IPS-NIHi11 (cell line): ENCODE results near the gene MBD3L4.
A peak's percentile ranks its signal among the peaks of the same experiment; 100 is the strongest.
"Not testable (repeated sequence)": the region's sequence is repeated elsewhere in the genome, so short reads cannot be mapped to it uniquely, and the experiment has no call there.

Experiments
- DNase-seq: peaks from one replicate; pipeline ENCODE4 v3.0.0; 2012; ENCODE audit warnings: mixed read lengths, low spot score

The MBD3L4 gene

DNA sequence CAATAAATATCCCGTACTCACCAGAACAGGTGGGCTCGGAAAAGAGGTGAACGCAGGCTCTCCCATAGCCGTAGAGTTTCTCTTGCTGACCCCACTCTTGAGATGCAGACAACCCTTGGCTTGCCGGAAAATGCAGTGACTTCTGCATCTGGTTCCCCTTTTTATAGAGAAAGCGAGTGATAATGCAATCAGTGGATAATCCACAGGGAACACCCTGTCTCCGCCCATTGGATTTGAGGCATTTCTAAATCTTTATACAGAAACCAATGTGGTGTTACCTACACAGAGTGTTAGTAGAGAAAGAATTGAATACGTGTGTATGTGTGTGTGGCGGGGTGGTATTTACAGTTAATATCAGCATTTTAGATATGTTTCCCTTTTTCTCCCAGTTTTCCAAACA lies at the start of gene MBD3L4:
Gene MBD3L4 (minus strand): TSS at position 101 of the 400 bp plus-strand sequence. CDS start 35 bp downstream, at position 66.
- DNase-seq = not testable (repeated sequence)

DNA sequence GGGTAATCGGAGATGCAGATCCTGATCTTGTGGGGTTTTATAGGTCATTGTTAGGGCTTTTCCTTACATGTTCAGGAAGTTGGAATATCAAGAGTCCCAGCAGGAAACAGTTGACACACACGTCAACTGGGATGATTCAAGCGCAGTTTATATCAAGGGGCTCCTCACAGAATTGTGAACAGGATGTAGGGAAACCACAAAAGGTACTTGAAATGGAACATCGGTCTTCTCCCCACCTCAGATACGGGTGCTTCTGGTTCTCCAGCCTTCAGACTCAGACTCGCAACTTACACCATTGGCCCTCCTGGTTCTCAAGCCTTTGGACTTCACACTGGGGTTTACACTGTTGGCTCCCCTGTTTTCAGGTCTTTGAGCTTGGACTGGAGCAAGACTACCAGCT lies 49.0 kb upstream of the MBD3L4 start:
- DNase-seq = no peak

DNA sequence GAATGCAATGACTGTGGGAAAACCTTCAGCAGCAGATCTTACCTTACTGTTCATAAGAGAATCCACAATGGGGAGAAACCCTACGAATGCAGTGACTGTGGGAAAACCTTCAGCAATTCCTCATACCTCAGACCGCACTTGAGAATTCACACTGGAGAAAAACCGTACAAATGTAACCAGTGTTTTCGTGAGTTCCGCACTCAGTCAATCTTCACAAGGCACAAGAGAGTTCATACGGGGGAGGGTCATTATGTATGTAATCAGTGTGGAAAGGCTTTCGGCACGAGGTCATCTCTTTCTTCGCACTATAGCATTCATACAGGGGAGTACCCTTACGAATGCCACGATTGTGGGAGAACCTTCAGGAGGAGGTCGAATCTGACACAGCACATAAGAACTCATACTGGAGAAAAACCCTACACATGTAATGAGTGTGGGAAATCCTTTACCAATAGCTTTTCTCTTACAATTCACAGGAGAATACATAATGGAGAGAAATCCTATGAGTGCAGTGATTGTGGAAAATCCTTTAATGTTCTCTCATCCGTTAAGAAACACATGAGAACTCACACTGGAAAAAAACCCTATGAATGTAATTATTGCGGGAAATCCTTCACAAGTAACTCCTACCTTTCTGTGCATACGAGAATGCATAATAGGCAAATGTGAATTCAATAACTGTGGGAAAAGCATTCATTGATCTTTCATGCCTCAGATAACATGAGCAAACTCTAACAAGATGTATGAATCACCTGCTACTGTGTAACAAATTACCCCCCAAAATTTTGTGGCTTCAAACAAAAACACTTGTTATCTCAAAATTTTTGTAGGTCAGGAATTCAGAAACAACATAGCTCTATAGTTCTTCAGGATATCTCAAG lies 43.3 kb upstream of the MBD3L4 start:
- DNase-seq = no peak

DNA sequence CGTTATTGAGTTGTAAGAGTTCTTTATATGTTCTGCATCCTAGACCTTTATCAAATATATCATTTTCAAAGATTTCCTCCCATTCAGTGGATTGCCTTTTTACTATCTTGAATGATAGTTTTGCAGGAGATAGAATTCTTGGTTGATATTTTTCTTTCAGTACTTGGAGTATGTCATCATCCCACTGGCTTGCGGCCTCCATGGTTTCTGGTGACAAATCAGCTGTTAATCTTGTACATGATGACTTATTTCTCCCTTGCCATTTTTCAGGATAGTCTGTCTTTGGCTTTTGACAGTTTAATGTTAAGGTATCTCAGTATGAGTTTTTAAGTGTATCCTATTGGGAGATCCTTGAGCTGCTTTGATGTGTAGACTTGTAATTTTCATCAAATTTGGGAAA lies 38.0 kb upstream of the MBD3L4 start:
- DNase-seq = no peak

DNA sequence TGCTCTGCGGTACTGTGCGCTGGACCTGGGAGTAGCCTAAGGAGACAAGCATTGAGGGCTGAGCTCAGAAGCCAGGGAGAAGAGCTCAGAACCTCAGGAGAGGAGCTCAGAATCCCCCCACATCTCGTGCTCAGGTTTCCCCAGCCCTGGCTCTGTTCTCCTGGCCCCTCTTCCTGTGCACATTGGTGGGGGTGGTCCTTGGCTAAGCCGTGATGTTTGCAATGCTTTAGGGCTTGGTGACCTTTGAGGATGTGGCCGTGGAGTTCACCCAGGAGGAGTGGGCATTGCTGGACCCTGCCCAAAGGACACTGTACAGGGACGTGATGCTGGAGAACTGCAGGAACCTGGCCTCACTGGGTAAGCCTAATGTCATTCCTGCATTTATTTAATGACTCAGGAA lies 36.2 kb upstream of the MBD3L4 start:
- DNase-seq = no peak

DNA sequence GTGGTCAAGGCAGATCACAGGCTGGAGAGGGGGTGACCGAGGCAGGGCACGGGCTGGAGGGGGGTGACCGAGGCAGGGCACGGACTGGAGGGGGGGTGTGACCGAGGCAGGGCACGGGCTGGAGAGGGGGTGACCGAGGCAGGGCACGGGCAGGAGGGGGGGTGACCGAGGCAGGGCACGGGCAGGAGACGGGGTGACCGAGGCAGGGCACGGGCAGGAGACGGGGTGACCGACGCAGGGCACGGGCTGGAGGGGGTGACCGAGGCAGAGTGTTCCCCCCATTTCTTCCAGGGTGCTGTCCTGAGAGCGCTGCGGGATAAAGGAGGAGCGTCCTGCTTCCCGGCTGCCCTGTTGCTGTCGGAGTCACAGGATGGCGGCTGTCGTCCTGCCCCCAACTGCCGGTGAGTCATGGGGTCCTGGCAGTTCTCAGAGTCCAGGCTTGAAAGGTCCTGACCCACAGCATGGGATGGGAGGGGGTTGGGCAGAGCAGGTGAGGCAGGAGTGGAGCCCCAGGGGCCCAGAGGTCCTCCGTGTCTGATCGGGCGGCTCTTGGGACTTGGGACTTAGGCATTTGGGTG lies 34.8 kb upstream of the MBD3L4 start:
- DNase-seq = no peak

DNA sequence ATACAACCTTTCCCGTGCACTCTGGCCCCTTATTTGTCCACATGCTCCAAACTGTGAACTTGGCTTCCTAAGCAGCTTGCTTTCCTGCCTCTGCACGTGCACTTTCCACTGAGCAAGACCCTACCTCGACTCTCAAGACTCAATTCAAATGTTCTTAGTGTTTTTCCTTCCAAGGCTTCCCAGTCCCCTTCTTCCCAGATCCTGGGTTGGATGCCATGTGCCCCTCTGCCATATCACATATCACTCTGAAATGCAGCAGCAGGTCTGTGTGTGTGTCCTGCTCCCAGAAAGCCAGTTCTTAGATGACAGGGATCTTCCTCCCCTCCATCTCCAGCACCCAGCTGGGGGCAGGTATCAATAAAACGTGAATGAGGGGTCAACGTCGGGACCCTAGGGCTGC lies 32.6 kb upstream of the MBD3L4 start:
- DNase-seq = no peak

DNA sequence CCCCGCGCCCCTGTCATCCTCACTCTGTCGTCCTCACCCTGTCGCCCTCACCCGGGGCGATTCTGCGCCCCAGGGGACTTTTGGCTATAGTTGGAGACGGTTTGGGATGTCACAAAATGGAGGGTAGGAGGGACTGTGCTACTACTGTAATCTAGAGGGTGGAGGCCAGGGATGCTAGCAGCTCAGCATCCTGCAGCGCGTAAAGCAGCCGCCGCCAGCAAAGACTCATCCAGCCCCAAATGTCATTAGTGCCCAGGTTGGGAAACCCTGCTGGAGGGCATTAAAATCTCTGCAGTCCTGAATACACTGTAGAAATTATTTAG lies 29.9 kb upstream of the MBD3L4 start:
- DNase-seq = no peak

DNA sequence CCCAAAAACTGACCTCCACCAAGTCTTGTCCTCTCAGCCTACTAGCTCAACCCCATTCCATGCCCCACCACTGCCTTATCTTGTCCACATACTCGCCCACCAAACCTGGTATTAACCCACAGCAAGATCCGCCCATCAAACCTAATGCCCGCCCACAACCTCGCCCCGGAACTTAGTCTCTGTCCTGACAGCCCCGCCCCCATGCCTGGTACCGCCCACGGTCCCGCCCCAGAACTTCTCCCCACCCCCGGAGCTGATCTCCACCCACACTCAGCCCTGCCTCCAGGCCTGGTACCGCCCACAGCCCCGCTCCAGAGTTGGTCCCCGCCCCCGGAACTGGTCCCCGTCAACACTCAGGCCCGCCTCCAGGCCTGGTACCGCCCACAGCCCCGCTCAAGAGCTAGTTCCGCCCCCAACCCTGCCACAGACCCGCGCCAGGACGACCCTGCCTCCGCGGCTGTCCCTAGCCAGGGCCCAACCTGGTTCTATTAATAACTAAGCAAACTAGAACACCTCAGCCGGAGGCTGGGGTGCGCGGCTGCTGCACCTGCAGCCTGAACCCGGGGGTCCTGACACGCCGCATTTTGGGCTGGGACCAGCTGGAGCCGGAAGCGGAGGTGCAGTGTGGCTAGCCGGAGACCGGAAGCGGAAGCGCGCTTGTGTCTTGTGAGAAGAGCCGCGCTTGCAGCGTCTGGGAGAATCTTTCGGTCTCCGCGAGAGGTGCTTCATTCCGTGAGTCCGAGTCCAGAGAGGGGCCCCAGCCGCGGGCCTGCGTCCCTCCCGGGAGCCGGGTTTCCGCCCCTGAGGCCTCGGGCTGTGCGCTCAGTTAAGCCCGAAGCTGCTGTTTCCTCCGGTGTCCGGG lies 29.3 kb upstream of the MBD3L4 start, which contains the start of gene ZNF557:
Gene ZNF557 (plus strand): TSS at position 662 of the 862 bp plus-strand sequence. CDS start 5,372 bp downstream, outside the sequence.
- DNase-seq = peak; percentile 96

DNA sequence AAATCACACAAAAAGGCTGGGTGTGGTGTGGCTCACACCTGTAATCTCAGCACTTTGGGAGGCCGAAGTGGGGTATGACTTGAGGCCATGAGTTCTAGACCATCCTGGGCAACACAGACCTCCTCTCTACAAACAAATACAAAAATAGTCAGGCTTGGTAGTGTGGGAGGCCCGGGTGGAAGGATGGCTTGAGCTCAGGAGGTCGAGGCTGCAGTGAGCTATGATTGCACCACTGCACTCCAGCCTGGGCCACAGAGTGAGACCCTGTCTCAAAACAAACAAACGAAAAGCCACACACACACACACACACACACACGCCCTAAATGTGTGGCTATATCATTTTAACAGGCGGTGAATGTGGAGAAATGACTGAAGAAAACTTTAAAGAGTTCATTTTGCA lies 28.6 kb upstream of the MBD3L4 start:
- DNase-seq = no peak

DNA sequence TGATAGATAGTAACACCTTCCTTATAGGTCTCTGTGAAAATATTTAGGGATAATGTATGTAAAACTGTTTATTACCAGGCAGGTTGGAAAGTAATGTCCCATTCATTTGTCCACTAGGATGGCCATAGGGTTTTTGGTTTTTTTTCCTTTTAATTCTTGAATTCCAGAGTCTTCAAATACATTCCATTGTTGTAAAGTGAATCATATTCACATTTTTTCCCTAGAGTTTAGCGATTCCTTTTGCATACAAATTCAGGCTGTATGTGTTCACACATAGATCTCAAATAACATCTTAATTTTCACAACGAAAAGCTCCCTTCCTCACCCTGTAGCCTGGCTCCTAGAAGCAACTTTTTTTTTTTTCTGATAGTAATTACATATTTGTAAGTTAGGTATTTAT lies 27.7 kb upstream of the MBD3L4 start:
- no peak for DNase-seq

DNA sequence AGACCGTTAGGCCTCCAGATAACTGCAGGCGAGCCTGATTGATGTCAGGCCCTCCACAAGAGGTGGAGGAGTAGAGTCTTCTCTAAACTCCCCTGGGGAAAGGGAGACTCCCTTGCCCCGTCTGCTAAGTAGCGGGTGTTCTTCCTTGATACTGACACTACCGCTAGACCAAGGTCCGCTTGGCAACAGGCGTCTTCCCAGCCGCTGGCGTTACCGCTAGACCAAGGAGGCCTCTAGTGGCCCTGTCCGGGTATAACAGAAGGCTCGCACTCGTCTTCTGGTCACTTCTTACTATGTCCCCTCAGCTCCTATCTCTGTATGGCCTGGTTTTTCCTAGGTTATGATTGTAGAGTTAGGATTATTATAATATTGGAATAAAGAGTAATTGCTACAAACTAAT lies 27.1 kb upstream of the MBD3L4 start:
- not testable (repeated sequence) for DNase-seq

DNA sequence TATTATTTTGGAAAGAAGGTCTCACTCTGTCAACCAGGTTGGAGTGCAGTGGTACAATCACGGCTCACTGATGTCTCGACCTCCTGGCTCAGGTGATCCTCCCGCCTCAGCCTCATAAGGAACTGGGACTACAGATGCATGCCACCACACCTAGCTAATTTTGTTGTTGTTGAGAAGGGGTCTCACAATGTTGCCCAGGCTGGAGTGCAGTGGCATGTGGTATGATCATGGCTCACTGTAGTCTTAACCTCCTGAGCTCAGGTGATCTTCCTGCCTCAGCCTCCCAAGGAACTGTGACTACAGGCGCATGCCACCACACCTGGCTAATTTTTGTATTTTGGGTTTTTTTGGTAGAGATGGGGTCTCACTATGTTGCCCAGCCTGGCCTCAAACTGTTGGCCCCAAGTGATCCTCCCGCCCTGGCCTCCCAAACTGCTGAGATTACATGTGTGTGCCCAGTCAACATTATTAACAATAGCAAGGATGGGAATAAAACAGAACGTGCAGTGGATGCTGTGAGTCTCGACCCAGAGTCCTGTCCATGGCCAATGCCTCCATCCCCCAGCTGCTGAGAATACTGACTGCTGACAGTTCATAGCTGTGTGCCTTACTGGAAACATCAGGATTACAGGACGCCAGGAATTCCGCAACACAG lies 23.9 kb upstream of the MBD3L4 start:
- DNase-seq = no peak

DNA sequence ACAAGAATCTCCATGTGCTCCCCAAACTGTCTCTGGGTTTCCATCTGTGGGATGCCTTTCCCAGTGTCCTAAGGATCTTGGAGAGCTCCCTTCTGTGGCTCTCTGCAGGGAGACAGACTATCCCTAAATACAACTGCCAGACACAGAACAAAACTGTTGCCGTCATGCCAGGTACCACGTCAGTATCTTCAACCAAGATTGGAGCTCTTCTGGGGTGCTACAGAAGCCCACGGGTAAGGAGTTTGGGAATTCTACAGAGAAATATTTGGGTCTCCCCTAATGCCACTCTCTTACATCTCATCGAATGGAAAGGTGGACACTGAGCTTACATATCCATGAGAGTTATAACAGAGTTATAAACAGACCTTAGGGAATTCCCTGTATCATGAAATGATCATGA lies 23.4 kb upstream of the MBD3L4 start:
- no peak for DNase-seq

DNA sequence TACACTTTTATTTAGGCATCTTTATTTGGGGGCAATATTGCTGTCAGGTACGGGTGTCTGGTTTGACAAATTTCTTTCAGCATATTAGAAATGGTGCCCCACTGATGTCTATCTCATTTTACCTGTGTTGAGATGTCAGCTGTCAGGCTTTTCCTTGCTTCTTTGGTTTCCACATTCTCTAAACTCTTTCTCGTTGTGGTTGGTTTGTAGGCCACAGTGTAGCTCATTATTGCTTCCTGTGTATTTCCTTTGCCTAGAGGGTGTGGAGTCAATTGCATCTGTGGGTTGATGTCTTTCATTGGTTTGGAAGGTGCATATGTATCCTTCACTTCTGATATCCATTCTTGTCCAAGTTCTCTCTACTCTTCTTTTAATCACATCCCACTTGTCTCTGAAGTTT lies 20.0 kb upstream of the MBD3L4 start:
- not testable (repeated sequence) for DNase-seq

DNA sequence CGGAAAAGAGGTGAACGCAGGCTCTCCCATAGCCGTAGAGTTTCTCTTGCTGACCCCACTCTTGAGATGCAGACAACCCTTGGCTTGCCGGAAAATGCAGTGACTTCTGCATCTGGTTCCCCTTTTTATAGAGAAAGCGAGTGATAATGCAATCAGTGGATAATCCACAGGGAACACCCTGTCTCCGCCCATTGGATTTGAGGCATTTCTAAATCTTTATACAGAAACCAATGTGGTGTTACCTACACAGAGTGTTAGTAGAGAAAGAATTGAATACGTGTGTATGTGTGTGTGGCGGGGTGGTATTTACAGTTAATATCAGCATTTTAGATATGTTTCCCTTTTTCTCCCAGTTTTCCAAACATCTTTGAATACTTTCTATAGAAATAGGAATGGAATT lies 18.6 kb upstream of the MBD3L4 start, which contains the start of gene MBD3L3:
Gene MBD3L3 (minus strand): TSS at position 101 of the 400 bp plus-strand sequence. CDS start 71 bp downstream, at position 30.
- not testable (repeated sequence) for DNase-seq

DNA sequence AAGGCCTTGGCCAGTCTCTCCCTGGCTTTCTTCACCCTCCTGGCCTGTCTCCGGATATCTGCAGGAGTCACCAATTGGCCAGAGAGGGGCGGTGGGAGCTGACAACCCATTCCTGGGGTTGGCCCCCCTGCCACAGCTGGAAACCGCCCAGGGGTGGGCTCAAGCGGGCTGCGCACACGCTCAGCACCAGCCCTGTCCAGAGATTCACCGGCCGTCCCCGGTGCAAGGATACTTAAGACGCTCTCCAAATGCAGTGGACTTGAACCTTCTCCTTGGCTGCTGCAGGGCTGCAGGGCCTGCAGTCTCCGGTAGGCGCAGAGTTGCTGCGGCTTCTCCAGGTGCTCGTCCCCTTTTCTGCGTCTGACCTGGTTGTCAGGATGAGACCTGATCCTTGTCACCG lies 16.4 kb upstream of the MBD3L4 start:
- DNase-seq = not testable (repeated sequence)

DNA sequence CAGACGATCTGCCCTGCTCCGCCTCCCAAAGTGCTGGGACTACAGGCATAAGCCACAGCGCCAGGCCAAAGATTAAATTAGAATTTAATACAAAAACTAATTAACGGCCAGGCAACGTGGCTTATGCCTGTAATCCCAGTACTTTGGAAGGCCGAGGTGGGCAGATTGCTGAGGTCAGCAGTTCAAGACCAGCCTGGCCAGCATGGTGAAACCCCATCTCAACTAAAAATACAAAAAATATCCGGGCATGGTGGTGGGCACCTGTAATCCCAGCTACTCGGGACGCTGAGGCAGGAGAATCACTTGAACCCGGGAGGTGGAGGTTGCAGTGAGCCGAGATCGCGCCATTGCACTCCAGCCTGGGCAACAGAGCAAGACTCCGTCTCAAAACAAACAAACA lies 15.7 kb upstream of the MBD3L4 start:
- not testable (repeated sequence) for DNase-seq

DNA sequence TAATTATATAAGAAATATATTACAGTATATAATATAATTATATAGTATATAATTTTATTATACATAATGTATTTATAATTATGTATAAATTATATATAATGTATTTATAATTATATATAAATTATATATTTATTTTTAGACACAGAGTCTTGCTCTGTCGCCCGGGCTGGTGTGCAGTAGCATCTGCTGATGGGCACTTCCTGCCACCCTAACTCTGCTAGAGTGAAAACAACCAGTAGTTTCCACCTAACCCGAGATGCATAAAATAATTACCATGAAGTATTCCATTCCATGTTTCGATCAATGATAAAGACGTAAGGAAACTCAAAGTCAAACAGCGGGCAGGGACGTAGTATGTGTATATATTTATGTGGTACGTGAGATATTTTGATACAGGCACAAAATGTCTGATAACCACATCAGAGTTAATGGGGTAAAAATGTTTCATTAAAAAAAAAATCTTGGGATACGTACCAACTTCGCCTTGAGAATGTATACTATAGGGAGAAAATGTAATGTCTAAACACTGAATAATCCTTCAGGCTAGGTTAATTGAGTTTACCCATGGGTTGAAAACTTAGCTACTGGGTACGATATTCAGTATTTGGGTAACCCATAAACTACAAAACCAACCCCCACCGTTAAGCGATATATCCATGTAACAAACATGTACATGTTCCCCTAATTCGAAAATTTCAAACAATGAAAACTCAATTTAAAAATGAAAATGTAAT lies 14.8 kb upstream of the MBD3L4 start:
- not testable (repeated sequence) for DNase-seq

DNA sequence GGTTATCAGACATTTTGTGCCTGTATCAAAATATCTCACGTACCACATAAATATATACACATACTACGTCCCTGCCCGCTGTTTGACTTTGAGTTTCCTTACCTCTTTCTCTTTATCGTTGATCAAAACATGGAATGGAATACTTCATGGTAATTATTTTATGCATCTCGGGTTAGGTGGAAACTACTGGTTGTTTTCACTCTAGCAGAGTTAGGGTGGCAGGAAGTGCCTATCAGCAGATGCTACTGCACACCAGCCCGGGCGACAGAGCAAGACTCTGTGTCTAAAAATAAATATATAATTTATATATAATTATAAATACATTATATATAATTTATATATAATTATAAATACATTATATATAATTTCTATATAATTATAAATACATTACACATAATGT lies 12.9 kb upstream of the MBD3L4 start:
- not testable (repeated sequence) for DNase-seq

DNA sequence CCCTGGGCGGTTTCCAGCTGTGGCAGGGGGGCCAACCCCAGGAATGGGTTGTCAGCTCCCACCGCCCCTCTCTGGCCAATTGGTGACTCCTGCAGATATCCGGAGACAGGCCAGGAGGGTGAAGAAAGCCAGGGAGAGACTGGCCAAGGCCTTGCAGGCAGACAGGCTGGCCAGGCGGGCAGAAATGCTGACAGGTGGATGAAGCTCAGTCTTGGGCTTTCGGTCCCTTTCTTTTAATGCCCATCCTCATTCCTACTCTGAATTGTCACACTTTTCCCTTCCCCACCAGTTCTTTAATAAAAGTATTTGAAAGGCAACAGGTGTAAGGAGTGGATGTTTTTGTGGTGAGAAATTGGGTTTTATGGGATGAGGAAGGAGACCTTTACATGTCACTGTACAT lies 11.4 kb upstream of the MBD3L4 start:
- DNase-seq = not testable (repeated sequence)
